NCI-H1417 (cell line): ENCODE measurements around the gene ATXN7.

Experiments used
- DNase-seq, 3 experiments: peaks; one replicate each; lab custom pipeline; 2025; lab: John Stamatoyannopoulos, UW

Gene ATXN7, protein sequence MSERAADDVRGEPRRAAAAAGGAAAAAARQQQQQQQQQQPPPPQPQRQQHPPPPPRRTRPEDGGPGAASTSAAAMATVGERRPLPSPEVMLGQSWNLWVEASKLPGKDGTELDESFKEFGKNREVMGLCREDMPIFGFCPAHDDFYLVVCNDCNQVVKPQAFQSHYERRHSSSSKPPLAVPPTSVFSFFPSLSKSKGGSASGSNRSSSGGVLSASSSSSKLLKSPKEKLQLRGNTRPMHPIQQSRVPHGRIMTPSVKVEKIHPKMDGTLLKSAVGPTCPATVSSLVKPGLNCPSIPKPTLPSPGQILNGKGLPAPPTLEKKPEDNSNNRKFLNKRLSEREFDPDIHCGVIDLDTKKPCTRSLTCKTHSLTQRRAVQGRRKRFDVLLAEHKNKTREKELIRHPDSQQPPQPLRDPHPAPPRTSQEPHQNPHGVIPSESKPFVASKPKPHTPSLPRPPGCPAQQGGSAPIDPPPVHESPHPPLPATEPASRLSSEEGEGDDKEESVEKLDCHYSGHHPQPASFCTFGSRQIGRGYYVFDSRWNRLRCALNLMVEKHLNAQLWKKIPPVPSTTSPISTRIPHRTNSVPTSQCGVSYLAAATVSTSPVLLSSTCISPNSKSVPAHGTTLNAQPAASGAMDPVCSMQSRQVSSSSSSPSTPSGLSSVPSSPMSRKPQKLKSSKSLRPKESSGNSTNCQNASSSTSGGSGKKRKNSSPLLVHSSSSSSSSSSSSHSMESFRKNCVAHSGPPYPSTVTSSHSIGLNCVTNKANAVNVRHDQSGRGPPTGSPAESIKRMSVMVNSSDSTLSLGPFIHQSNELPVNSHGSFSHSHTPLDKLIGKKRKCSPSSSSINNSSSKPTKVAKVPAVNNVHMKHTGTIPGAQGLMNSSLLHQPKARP

DNA sequence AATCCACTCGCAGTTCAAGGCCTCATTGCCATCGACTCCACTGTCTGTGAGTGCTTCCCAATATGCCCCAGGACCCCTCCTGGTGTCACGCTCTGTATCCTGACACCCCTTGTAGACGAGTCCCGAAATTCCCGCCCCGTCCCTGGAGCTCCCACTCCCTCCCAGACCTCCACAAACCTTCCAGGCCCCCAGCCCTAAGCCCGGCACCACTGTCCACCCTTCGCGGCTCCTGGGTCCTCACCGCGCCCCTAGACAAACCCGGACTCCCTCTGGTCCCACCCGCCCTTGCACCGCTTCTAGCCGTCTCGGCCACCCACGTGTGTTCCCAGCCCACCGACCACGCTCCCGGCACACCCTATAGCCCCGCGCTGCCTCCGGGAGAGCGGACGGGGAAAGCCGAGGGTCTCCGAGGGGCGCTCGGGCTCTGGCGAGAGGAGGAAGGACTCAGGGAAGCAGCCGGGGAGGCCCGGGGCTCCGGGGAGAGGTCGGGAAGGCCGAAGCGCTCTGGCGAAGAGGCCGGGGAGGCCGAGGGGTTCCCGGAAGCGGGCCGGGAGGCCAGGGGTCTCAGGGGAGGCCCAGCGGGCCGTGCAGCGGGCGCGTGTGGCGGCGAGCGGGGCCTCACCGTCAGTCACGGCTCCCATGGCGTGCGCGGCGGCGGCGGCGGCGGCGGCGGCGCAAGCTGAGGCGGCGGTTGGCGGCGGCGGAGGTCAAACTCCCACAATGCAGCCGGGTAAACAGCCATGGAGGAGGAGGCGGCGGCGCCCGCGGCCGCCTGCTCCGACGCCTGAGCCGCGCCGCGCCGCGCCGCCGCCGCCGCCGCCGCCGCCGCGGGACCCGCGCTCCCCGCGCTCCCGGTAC, at the start of gene ATXN7, which contains the start of gene THOC7:
ATXN7 (plus strand) TSS at position 718 of the 858 bp plus-strand sequence. CDS start 48,732 bp downstream, outside the sequence.
THOC7 (minus strand) TSS at position 656 of the 858 bp plus-strand sequence; CDS start at position 641, 15 bp downstream.
- DNase-seq, result peak; percentile 42 to 82 (median 78)

DNA sequence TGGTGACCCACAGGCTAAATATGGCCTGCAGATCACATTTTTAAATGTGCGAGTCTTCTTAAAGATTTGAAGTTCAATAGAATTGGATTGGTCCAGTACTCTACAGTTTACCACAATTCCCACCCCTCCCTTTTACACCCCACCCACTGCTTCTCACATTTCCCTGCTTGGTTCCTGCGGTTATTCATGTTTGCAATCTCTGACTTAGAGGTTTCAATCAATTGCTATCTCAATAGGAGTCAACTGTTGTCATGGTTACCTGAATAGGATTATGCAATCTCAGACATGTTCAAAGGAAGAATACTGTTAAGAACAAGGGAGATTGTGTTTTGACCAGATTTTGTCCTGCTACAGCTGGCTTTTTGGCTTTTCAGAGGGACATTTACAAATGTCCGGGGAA, 49.4 kb upstream of the ATXN7 start:
- peak in 1 of 3 experiments; percentile 7 for DNase-seq

DNA sequence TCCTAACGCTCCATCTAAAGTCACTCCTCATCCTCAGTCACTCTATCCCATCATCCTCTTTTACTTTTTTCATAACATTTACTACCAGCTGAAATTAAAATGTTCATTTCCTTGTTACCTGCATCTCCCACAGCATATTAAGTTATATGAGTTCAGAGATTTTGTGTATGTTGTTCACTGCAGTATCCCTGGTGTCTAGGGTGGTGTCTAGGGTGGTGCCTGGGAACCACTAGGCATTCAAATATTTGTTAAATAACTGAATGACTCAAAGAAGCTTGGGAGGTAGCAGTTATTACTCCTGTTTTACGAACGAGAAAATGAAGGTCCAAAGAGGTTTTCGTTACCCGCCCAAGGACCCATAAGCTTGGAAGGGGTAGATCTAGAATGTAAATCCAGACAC, 46.4 kb upstream of the ATXN7 start:
- DNase-seq, result no peak

DNA sequence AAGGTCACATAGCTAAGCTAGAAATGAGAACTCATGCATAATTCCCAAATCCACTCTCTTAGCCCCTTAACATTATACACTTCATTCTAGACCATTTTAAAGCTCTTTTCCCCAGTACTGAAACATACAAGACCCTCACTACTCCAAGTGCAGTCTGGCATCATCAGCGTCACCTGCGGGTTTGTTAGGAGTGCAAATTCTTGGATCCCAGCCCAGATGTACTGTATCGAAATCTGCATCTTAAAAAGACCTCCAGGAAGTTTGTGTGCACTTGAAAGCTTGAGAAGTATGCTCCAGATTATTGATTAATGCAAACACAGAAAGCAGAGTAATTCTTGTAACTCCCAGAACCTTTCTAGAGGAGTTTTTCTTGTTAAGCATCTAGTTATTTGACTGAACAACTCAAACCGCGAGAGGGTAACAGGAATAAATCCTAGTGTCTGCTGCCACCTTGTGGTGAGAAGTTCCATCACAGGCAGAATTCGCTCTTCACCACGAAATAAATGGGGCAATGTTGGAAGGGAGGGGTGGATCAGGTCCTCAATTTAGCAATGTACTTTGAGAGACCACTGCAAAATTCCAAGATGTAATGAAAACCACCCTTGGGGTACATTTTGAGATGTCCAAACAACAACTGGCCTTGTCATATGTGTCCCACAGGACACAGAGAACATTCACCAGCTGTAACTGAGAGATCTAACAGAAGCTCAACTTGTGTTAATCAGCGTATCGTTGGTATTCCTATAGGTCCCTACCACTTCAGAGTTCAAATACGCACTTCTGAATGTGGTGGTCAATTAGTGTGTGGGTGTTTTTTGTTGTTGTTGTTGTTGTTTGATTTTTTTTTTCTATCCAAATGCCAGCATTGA, 45.2 kb upstream of the ATXN7 start:
- peak; percentile 34 to 73 (median 52) for DNase-seq

DNA sequence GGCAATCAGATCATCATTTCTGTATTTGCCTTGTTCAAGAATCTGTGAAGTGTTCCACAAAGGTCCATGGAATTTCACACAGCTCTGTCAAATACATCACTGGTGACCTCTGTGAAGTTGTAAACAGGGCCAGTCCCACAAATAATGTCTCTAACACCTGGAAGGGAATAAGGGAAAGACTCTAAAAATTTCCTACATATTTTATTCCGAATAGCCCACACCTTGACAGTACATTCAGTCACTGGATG, 44.6 kb upstream of the ATXN7 start, which contains the start of gene C3orf49:
C3orf49 (plus strand) TSS at position 149 of the 248 bp plus-strand sequence. CDS start 173 bp downstream, outside the sequence.
- no peak for DNase-seq

DNA sequence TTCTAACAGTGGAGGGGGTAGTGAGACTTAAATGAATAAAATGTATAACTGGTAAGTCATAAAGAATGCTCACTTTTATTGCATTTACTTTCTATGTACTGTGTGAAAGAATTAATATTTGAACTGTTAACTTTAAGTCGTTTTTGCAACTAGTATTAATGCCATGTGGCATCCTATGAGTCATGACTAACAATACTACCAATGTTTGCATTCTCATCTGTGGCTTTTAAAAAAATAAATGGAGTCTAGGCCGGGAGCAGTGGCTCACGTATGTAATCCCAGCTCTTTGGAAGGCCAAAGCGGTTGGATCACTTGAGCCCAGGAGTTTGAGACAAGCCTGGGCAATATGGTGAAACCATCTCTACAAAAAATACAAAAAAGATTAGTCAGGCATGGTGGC, 39.4 kb upstream of the ATXN7 start:
- no peak for DNase-seq

DNA sequence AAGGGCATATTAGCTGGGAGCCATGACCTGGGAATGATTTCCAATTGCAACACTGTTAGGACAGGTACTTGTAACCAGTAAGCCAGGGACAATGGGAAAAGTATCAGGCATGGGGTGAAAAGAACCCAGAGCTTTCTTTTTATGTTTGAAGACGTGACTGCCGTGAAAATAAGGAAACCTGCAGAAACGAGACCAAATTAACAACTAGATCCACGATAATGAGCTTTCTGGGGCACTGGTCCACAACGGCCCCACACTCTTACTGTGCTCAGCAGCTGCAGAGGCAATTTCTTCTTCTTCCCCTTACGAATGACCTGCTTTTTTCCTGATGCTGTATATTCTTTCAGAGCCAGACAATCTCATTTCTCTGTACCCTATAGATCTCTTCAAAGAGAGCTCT, 33.1 kb upstream of the ATXN7 start:
- DNase-seq, result no peak

DNA sequence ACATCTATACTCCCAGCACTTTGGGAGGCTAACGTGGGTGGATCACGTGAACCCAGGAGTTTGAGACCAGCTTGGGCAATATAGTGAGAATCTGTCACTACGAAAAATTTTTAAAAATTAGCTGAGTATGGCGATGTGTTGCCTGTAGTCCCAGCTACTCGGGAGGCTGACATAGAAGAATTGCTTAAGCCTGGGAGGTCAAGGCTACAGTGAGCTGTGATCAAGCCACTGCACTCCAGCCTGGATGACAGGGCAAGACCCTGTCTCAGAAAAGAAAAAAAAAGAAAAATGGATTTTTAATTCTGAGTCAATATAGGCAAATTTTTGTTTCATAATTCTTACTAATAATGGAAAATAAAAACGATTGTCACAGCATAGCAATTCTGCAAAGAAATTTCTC, 31.3 kb upstream of the ATXN7 start:
- DNase-seq, result no peak

DNA sequence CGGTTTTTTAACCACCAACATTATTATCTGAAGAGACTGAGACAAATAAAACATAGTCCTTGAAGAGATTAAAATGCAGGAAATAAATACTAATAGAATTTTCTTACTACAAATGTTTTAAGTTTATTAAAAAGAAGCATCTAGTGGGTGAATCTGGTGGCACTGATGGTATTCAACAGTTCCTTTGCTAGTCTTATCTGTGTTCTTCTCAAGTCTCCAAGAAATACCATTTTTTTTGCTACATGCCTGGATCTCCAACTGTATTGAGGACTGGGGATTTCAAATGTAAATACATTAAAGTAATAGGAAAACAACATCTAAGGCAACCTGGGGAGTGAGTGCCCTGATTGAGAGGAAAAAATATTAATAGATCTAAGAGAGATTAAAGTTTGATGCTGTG, 22.0 kb upstream of the ATXN7 start:
- no peak for DNase-seq

DNA sequence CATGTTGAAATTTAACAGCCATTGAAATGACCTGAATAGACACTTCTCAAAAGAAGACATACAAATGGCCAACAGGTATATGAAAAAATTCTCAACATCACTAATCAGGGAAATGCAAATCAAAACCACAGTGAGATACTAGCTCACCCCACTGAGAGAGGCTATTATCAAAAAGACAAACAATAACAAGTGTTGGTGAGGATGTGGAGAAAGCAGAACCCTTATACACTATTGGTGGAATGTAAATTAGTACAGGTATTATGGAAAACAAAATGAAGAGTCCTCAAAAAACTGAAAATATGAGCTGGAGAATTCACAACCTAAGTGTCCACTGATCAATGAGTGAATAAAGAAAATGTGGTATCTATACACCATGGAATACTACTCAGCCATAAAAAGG, 21.5 kb upstream of the ATXN7 start:
- DNase-seq, result no peak

DNA sequence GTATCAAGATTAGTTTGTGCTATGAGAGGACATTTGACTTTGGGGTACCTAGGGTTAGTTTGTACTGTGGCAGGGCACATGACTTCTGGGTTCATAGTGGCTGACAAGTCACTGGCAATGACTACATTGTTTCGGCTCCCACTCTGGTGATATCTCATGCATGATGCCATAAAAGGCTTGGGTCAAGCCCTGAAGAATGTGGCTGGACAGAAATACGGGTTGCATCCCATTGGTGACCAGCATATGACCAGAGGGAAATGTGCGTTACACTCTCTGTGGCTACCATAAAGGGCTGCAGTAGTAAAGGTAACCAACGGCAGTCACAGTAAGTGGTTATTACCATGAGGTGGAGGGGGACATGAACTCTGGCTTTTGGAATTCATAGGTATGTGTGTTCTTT, 18.5 kb upstream of the ATXN7 start:
- no peak for DNase-seq

DNA sequence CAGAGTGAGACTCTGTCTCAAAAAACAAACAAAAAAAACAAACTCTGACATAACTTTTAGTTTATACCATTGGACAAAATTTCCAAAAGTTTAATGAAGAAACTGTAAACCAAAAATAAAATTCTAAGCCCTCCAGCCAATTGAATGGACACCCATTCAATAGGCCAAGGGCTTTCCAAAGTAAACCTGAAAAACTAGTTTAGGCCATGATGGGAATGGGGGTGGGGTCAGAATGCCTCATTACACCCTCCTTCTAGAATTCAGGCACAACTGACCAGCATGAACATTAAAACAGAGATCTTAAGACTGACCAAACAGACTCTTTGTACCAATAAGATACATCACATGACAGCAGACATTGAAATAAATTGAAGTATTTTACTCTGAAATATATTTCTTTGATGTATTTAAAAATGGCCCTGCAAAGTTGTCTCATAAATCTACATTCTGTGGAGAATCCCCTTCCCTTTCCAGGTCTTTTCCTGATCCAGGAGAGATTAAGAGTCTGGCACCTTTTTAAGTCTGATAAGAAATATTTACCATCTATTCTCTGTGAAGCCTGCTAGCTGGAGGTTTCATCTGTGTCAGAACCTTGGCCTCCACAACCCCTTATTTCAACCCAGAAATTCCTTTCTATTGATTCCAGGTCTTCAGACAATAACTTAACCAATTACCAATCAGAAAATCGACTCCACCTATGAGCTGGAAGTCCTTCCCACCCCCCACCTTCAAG, 15.8 kb upstream of the ATXN7 start:
- peak in 1 of 3 experiments; percentile 9 for DNase-seq

DNA sequence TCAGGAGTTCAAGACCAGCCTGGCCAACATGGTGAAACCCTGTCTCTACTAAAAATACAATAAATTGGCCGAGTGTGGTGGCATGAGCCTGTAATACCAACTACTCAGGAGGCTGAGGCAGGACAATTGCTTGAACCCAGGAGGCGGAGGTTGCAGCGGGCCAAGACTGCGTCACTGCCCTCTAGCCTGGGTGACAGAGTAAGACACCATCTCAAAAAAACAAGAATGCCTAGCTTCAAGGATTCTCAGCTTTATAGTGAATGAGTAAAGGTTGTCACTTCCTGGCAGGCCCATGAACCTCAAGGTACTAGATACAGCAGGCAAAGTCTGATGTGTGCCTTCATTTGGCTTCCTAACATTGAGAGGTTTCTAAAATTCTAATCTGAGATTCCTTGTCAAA, 14.5 kb upstream of the ATXN7 start:
- DNase-seq, result no peak

DNA sequence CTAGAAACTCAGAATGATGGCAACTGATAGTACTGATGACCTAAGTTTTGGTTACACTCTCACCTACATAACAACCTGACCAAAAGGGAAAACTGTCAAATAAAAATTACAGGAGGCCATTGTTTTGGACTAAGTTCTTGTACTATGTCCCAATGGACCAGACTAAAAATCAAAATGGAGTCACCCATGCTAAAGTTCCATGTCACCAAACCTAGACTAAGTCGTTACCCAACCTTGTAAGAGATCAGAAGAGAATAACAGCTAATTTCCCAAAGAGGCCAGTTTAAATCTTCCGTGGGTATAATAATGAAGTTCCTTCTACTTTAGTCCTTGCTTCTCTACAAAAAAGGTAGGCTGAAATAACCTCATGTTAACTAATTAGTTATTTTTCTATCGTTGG, 12.4 kb upstream of the ATXN7 start:
- no peak for DNase-seq

DNA sequence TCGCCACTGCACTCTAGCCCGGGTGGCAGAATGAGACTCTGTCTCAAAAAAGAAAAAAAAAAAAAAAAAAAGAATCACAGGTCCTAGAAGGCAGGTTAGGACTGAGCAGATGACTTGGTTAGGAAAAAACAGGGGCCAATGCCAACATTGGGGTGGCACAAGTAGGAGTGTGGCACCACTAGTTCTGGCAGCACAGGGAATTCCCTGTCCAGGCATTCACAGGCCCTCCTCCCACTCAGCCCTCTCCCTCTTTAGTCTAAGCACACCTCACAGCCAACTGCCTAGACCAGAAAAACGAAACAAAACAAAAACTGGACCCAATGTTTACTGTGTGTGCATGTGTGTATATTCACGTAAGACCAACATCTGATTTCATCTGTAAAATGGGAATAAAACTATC, 10.6 kb upstream of the ATXN7 start:
- DNase-seq, result no peak

DNA sequence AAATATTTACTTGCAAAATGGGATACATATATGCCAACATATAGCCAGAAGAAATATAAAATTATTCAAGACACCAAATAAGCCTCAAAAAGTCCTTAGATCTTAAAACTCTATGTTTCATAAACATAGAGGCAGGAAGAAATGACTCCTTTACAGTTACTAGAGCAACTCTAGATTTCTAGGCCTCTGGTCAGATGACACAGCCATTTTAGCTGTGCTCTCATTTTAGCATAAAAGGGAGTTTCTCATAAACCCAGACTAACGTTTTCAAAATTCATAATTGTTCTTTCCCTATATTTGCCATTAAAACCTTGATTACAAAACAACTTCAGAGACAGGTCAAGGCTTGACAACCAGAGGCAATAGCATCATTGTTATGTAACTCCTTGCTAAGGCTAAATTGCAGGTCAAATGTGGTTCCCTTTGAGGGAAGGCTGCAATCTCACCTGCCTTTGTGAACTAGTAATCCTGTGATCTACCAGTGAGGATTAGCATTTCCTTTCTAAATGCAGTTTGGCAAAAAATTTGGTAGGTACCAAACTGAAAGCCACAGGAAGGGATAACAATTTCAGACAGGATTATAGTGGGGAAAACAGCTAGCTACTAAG, 8.2 kb upstream of the ATXN7 start:
- DNase-seq, result peak in 1 of 3 experiments; percentile 12

DNA sequence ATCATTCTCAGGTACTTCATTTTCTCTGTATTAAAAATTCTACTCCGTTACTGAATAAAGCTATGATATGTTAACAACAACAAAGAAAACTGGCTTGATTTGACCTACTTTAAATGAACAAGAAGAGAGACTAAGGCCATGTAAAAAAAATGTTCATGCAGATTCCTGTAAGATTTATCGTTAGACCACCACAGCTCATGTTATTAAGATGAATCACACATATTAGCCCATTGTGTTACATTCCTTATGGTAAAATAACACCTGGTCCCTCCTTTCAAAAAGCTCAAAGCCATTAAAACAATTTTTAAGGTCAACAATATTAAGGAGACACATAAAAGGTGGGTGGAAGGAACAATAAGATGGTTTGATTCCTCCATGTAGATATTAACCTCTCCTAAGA, 6.4 kb upstream of the ATXN7 start:
- no peak for DNase-seq

DNA sequence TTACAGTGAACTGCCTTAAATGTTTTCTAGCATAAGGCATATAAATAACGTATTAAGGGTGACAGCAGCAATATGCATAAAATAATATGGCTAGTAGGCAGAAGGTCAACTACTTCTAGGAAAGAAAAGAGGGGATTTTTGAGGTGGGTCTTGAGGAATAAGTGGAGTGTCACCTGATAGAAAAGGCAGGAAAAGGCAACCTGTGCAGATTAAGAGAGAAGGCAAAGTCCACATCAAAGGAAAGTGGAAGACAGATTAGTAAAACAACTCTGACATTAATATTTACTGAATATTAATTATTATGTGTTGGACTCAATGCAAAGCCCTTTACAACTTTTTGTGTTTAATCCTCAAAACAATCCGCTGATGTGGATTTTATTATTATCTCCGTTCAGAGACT, 2.9 kb upstream of the ATXN7 start:
- DNase-seq, result no peak

DNA sequence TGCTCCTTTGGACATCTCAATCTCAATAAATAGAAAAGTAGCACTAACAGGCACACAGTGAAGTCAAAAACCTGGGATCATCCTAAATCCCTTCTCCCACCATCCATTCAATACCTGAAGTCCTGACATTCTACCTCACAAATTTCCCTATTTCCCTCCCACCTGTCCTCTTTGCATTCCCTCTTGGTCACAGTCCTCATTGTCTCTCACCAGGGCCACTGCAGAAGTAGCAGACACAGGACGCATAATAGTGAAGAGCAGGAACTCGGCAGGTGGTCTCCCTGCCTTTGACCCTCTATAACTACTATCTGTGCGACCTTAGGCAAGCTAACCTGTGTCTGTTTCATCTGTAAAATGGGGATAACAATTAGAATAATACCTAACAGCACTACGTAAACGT, 2.4 kb upstream of the ATXN7 start:
- no peak for DNase-seq

DNA sequence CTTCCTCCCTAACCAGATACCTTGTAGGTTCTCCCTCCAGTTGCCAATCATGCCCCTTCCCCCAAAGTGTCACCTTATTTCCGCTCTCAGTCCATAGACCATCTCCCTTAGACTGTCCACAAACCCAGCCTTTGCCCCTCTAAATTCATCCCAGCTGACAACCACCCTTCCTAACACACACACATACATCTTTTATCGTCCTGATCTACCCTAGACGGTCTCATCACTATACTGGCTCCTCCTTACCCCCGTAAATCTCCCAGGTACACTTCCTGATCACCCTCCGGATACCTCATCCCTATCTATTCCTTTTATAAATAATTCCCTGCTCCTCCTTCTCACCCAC, 890 bp upstream of the ATXN7 start:
- no peak for DNase-seq
